Activated CD8-positive, alpha-beta memory T cell treated with anti-CD3 and anti-CD28 coated beads, Interleukin-2, amount 10 ng/mL, durations not matched to agents 7 days and 5 days (primary cell): ENCODE measurements around the gene NXPE3. TPM values are rescaled to one million over a fixed set of nuclear protein-coding genes. Genes with fewer than 3 reads are reported as not detected.

Experiments
- ATAC-seq: fragments of 150-1000 bp; cut with Tn5 transposase; one replicate; pipeline ENCODE4 v1.10.0; 2021; ENCODE audit warnings: moderate library complexity
- CTCF ChIA-PET: fragments of 350-600 bp; sonication (Branson Sonifier 250); formaldehyde crosslinking; loops from one replicate; lab custom pipeline; 2021; ENCODE audit warnings: antibody characterized with exemption; lab: Charles Lee
- DNase-seq: peaks from one replicate; pipeline ENCODE4 v3.0.0-alpha.2; 2020
- H3K27ac Mint-ChIP-seq: one replicate; pipeline ENCODE4 v1.8.0; 2021; ENCODE audit warnings: mild to moderate bottlenecking, mixed read lengths
- H3K27me3 Mint-ChIP-seq: one replicate; pipeline ENCODE4 v1.8.0; 2021; ENCODE audit warnings: mixed read lengths
- H3K36me3 Mint-ChIP-seq: one replicate; pipeline ENCODE4 v1.8.0; 2021; ENCODE audit warnings: mild to moderate bottlenecking, mixed read lengths
- H3K4me1 Mint-ChIP-seq: one replicate; pipeline ENCODE4 v1.8.0; 2021; ENCODE audit warnings: mixed read lengths
- H3K4me3 Mint-ChIP-seq: one replicate; pipeline ENCODE4 v1.8.0; 2021; ENCODE audit warnings: mild to moderate bottlenecking, moderate library complexity, mixed read lengths
- H3K9me3 Mint-ChIP-seq: one replicate; pipeline ENCODE4 v1.8.0; 2022; ENCODE audit warnings: low read depth, mixed read lengths
- total RNA-seq, 2 experiments: library from RNA; stranded (reverse); gene quantifications; one replicate each; pipeline ENCODE4 v1.2.3, GENCODE V29; 2021

The NXPE3 gene
- total RNA-seq, 2 experiments from 2014 or later: 19.6 to 20.4 TPM

DNA sequence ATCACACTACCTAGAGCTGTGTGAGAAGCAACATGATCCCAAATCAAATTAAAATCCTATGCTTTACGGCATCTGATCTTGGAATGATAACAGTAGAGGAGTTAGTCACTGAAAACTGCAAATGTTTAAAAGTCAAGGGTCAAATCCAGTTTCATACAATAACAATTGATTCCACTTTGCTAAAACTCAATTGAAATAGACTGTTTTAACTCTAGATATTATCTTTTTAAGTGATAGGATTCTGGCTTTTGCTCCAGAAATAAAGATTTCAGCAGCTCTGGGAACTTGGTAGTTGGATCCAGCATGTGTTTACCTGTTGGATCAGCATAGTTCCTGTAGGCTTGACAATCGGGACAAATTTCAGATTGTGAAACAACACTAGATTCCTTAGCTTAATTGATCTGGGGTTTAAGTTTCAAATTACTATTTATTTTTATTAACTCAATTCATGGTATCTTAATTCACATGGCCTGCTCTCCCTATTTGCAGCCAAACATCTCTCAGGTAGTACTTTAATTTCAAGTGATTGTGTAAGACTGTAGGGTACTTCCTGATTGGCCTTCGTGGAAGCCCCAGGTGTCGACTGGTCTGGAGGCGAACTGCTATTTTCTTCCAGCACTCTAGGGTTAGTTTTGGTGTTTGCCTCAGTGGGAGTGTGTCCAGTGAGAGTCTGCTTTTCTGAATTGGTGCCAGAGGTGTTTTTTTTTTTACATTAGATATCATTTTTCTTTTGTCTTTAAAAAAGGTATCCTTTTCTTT lies 86.9 kb downstream of the NXPE3 start:
- H3K27me3 Mint-ChIP-seq: no peaks in the 10 kb centered on the region
- H3K36me3 Mint-ChIP-seq: peaks cover 18% of the 10 kb centered on the region
- ATAC-seq (no peak), DNase-seq (no peak)
- no peak overlapping the region for H3K27ac Mint-ChIP-seq
- H3K4me1 Mint-ChIP-seq: peaks cover 4% of the 10 kb centered on the region
- CTCF ChIA-PET: no interaction called here
- no peak overlapping the region for H3K4me3 Mint-ChIP-seq
- no peaks in the 10 kb centered on the region for H3K9me3 Mint-ChIP-seq

DNA sequence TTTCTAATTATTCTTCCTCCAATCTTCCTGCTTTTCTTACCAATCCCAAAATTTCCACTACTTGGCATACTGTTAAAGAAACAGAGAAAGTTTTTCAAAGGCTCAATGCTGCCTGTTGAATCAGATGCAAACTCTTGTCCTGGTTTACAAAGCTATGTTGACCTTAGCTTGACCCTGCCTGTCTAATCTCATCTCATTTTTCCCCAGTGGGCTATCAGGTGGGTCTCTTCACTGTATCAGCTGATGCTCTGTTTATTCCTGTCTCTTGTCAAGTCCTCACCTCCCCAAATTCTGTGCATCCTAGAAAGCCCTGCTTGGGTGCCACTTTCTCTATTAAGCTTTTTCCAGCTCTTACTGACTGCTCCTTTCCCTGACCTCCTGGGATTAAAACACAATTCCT lies 88.5 kb downstream of the NXPE3 start:
- ATAC-seq: no peak
- H3K27me3 Mint-ChIP-seq: no peaks in the 10 kb centered on the region
- no peaks in the 10 kb centered on the region for H3K9me3 Mint-ChIP-seq
- no peak overlapping the region for H3K4me3 Mint-ChIP-seq
- DNase-seq: no peak
- CTCF ChIA-PET: interaction anchor here (0.9 kb wide), 1 partner anchor 357 kb away, joined by 3 read pairs; no protein-coding TSS in a partner anchor
- H3K4me1 Mint-ChIP-seq: no peaks in the 10 kb centered on the region
- H3K27ac Mint-ChIP-seq: no peak overlapping the region
- peaks cover 3% of the 10 kb centered on the region for H3K36me3 Mint-ChIP-seq

DNA sequence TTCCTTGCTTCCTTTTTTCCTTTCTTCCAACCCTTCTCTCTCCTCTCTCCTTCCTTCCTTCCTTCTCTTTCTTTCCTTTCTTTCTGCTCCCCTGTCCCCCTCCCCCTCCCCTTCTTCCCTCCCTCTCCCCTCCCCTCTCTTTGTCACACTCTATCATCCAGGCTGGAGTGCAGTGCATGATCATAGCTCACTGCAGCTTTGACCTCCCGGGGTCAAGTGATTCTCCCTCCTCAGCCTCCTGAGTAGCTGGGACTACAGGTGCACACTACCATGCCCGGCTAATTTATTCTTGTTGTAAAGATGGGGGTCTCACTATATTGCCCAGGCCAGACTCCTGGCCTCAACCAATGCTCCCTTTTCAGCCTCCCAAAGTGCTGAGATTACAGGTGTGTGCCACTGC lies 89.0 kb downstream of the NXPE3 start:
- CTCF ChIA-PET: no interaction called here
- H3K4me3 Mint-ChIP-seq: no peak overlapping the region
- DNase-seq: no peak
- no peak overlapping the region for H3K27ac Mint-ChIP-seq
- no peaks in the 10 kb centered on the region for H3K4me1 Mint-ChIP-seq
- no peak for ATAC-seq
- no peaks in the 10 kb centered on the region for H3K27me3 Mint-ChIP-seq
- H3K36me3 Mint-ChIP-seq: peaks cover 2% of the 10 kb centered on the region
- no peaks in the 10 kb centered on the region for H3K9me3 Mint-ChIP-seq

DNA sequence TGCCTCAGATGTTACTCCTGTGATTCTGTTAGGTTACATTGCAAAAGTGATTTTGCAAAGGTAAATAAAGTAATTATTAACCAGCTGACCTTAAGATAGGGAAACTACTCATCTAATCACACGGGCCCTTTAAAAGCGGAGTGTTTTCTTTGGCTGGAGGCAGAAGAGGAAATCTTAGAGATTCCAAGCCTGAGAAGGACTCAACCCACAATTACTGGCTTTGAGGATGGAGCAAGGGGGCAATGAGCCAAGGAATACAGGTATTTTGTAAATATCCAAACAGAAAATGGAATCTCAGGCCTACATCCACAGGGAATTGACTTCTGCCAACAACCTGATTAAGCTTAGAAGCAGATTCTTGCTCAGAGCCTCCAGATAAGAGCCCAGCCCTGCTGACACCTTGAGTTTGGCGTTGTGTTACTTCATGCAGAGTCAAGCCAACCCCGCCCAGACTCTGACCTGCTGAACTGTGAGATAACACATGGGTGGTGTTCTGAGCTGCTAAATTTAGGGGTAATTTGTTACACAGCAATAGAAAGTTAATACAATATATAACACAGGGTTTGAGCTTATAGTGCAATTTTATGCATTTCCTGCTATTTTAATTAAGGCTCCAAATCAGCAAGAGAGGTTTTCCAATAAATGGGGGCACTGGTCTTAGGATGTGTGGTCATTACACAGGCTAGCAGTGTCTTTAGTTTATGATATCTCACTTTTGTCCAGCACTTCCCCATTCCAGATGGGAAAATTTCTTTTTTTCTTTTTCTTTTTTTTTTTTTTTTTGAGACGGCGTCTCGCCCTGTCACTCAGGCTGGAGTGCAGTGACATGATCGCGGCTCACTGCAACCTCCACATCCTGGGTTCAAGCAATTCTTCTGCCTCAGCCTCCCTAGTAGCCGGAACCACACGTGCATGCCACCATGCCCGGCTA lies 89.8 kb downstream of the NXPE3 start:
- DNase-seq (no peak), ATAC-seq (no peak)
- H3K27me3 Mint-ChIP-seq: no peaks in the 10 kb centered on the region
- H3K36me3 Mint-ChIP-seq: no peaks in the 10 kb centered on the region
- CTCF ChIA-PET: no interaction called here
- no peaks in the 10 kb centered on the region for H3K4me1 Mint-ChIP-seq
- no peak overlapping the region for H3K4me3 Mint-ChIP-seq
- H3K27ac Mint-ChIP-seq: no peak overlapping the region
- H3K9me3 Mint-ChIP-seq: no peaks in the 10 kb centered on the region

DNA sequence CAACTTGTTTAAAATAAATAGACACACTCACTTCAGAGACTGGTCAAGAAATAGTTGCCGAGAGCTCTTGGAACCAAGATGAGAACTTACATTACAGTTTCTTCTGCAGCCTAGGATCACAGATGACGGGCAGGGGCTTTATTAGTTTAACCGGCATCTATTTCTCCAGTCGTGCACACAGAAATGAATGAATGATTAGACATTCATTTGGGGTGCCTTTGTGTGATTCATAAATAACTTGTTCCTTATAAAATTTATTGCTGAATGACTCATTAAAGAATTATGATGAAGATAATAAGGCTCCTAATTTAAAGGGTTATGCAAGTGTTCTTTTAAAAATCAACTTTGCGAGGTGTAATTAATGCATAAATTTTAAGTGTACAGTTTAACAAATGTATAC lies 91.1 kb downstream of the NXPE3 start:
- DNase-seq: no peak
- Mint-ChIP-seq H3K36me3 (no peaks in the 10 kb centered on the region), H3K27me3 (no peaks in the 10 kb centered on the region), H3K4me3 (no peak overlapping the region), H3K4me1 (no peaks in the 10 kb centered on the region), H3K27ac (no peak overlapping the region), H3K9me3 (no peaks in the 10 kb centered on the region)
- ATAC-seq: no peak
- CTCF ChIA-PET: interaction anchor here (1.1 kb wide), 1 partner anchor 299 kb away, joined by 4 read pairs; no protein-coding TSS in a partner anchor

DNA sequence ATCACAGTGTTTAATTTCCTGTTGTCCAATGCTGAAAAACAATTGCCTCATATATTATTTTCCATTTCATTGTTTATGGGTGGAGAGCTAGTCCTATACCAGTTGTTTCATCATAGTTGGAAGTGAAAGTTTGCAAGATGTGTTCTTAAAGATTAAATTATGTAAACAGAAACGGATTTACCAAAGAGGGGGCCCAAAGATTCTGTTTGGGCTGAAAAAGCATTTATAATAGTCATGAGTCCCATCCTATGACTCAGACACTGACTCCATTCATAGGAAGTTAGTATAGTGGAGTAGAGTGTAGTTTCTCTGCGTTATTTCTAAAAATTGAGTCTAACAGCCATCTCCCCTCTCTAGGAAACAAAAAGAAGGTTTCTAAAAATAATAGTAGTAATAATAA lies 94.6 kb downstream of the NXPE3 start:
- ATAC-seq: no peak
- Mint-ChIP-seq H3K4me3 (no peak overlapping the region), H3K4me1 (no peaks in the 10 kb centered on the region), H3K36me3 (no peaks in the 10 kb centered on the region), H3K9me3 (no peaks in the 10 kb centered on the region), H3K27ac (no peak overlapping the region), H3K27me3 (no peaks in the 10 kb centered on the region)
- CTCF ChIA-PET: no interaction called here
- no peak for DNase-seq

DNA sequence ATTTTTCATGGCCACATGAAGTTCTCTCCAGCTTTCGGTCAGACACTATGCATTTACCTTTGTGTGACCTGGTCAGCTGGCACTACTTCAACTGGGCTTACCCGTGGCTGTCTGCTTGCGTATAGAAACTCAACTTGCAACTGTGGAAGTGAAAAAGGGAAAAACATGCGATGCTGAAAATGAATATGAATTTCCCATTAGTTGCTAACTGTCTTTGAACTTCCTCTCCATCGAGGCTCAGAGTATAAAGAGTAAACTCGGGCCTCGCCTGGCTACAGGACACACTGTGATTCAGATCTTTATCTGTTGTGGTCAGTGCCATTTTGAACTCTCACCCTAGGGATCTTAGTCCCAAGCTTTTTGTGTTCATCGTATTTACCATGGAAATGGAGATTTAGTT lies 97.1 kb downstream of the NXPE3 start:
- no peak overlapping the region for H3K27ac Mint-ChIP-seq
- H3K27me3 Mint-ChIP-seq: no peaks in the 10 kb centered on the region
- no peaks in the 10 kb centered on the region for H3K36me3 Mint-ChIP-seq
- no peaks in the 10 kb centered on the region for H3K4me1 Mint-ChIP-seq
- ATAC-seq: no peak
- no peak overlapping the region for H3K4me3 Mint-ChIP-seq
- no peak for DNase-seq
- CTCF ChIA-PET: no interaction called here
- no peaks in the 10 kb centered on the region for H3K9me3 Mint-ChIP-seq

Other genes starting within 250 kb of the NXPE3 start
- gene TRMT10C, start 217.3 kb upstream of the NXPE3 start, total RNA-seq: 10 to 100 TPM; 24.1 to 32.9 TPM
- gene PCNP, start 205.0 kb upstream of the NXPE3 start, total RNA-seq: 100 to 1,000 TPM; 138 to 172 TPM
- 10 to 100 TPM; 30.3 to 31.3 TPM for gene ZBTB11, start 102.1 kb upstream of the NXPE3 start, total RNA-seq
- gene RPL24, start 92.5 kb upstream of the NXPE3 start, total RNA-seq: 1,000 to 10,000 TPM in 1 of 2 experiments, 100 to 1,000 TPM in 1; 941 to 1,094 TPM
- gene CEP97, start 54.6 kb upstream of the NXPE3 start, total RNA-seq: 10 to 100 TPM; 22.5 TPM
- 10 to 100 TPM; 51.3 to 65.1 TPM for gene NFKBIZ, start 70.3 kb downstream of the NXPE3 start, total RNA-seq